K562 (cell line): ENCODE results near the gene CDCA7L. TPM values are rescaled to one million over a fixed set of nuclear protein-coding genes. Genes with fewer than 3 reads are reported as not detected.

Source experiments
- CBFA2T2 ChIP-seq: fragments of 450-650 bp; conservative IDR thresholded peaks from 2 replicates; pipeline ENCODE4 v1.6.1; 2017; ENCODE audit warnings: mild to moderate bottlenecking
- CBFA2T3 ChIP-seq: fragments of 450-650 bp; IDR thresholded peaks from 2 replicates; pipeline ENCODE4 v1.6.1; 2017
- CBX1 ChIP-seq: sonication (generic); IDR thresholded peaks from 2 replicates; pipeline ENCODE4 v1.6.1; 2016; ENCODE audit warnings: antibody characterized with exemption, low read depth, mild to moderate bottlenecking
- CBX8 ChIP-seq: fragments of 200-600 bp; sonication (generic); IDR thresholded peaks from 2 replicates; pipeline ENCODE4 v1.6.1; 2012; ENCODE audit warnings: borderline replicate concordance, mixed run types, low read depth, mild to moderate bottlenecking, moderate library complexity, mixed read lengths, low read length, control low read depth, inconsistent platforms; ENCODE audit not compliant: poor library complexity, severe bottlenecking; ENCODE audit errors: extremely low read depth
- CC2D1A ChIP-seq: fragments of 450-650 bp; IDR thresholded peaks from 2 replicates; pipeline ENCODE4 v1.6.1; 2017; ENCODE audit warnings: mild to moderate bottlenecking
- ETV6 ChIP-seq, 3 experiments: fragments of 150-350 bp in 1 of 3; sonication (generic) in 1 of 3; formaldehyde crosslinking in 1 of 3; IDR thresholded peaks; 2 replicates each; pipeline versions ENCODE4 v1.6.1 to v1.8.0; 2014 to 2022; ENCODE audit warnings: borderline replicate concordance in 2 of 3, low read depth in 2 of 3, antibody characterized with exemption in 1 of 3, low read length in 1 of 3, mild to moderate bottlenecking in 1 of 3, missing genetic modification reagents in 1 of 3
- HDAC1 ChIP-seq, 2 experiments: fragments of 450-650 bp; IDR thresholded peaks; 2 replicates each; pipeline ENCODE4 v1.6.1; 2016 to 2017; ENCODE audit warnings: inconsistent platforms in 1 of 2, mild to moderate bottlenecking in 1 of 2, moderate library complexity in 1 of 2
- KDM1A ChIP-seq, 2 experiments: fragments of 450-650 bp; IDR thresholded peaks; 2 replicates each; pipeline ENCODE4 v1.6.1; 2016; ENCODE audit warnings: mild to moderate bottlenecking in 2 of 2
- MECOM ChIP-seq: fragments of 250-450 bp; sonication (Bioruptor Pico); IDR thresholded peaks from 2 replicates; pipeline ENCODE4 v1.8.0; 2022; ENCODE audit warnings: inconsistent platforms
- NUFIP1 ChIP-seq: fragments of 450-650 bp; IDR thresholded peaks from 2 replicates; pipeline ENCODE4 v1.6.1; 2018; ENCODE audit not compliant: partially characterized antibody
- PCBP1 ChIP-seq: fragments of 200-400 bp; formaldehyde crosslinking; IDR thresholded peaks from 2 replicates; pipeline ENCODE4 v1.6.1; 2018; ENCODE audit warnings: mild to moderate bottlenecking, low read depth, low read length; ENCODE audit not compliant: poor library complexity, severe bottlenecking
- PTRF ChIP-seq: fragments of 450-650 bp; IDR thresholded peaks from 2 replicates; pipeline ENCODE4 v1.6.1; 2016; ENCODE audit warnings: mild to moderate bottlenecking, missing genetic modification characterization, missing compliant biosample characterization
- RAD21 ChIP-seq, 2 experiments: fragments of 250-450 bp in 1 of 2; fragments of 450-650 bp in 1 of 2; sonication (Bioruptor Pico) in 1 of 2; formaldehyde crosslinking in 1 of 2; IDR thresholded peaks in 1 of 2; conservative IDR thresholded peaks in 1 of 2; 2 replicates each; pipeline versions ENCODE4 v1.4.0 to v1.8.0; 2020 to 2022; ENCODE audit warnings: mild to moderate bottlenecking in 2 of 2, moderate library complexity in 1 of 2
- SMAD2 ChIP-seq: fragments of 150-350 bp; IDR thresholded peaks from 2 replicates; pipeline ENCODE4 v1.6.1; 2014; ENCODE audit warnings: low read depth, mild to moderate bottlenecking, low read length
- ZFPM2 ChIP-seq: fragments of 250-450 bp; sonication (Bioruptor Pico); IDR thresholded peaks from 2 replicates; pipeline ENCODE4 v1.5.1; 2022; ENCODE audit warnings: mild to moderate bottlenecking
- ZNF143 ChIP-seq: sonication (generic); formaldehyde crosslinking; IDR thresholded peaks from 2 replicates; pipeline ENCODE4 v1.9.0; 2022; ENCODE audit warnings: mild to moderate bottlenecking, missing genetic modification reagents
- ZNF224 ChIP-seq: sonication (generic); formaldehyde crosslinking; IDR thresholded peaks from 2 replicates; pipeline ENCODE4 v1.8.0; 2022; ENCODE audit warnings: mild to moderate bottlenecking, missing genetic modification reagents
- ZNF778 ChIP-seq: fragments of 450-650 bp; formaldehyde crosslinking; IDR thresholded peaks from 2 replicates; pipeline ENCODE4 v1.4.0; 2020; ENCODE audit warnings: mild to moderate bottlenecking, moderate library complexity
- polyA plus RNA-seq, 8 experiments: library from polyadenylated mRNA; depleted of rRNA in 4 of 8; stranded (reverse) in 5 of 8; unstranded in 3 of 8; fragments of >200 nt; fragmentation: Nextera tagmentation in 2 of 8; fragmentation: Illumina TruSeq in 1 of 8; extraction: Ambion mirVana in 2 of 8; extraction: Trizol in 1 of 8; gene quantifications; 2 replicates each; pipeline versions ENCODE4 v1.2.1 to v1.2.3, GENCODE V29; 2011 to 2014; ENCODE audit warnings: inconsistent platforms in 1 of 8, missing spikeins in 1 of 8
- total RNA-seq, 7 experiments: library from RNA; depleted of rRNA in 6 of 7; stranded (reverse); fragments of >200 nt in 6 of 7; fragmentation: Illumina TruSeq in 2 of 7; extraction: Trizol in 2 of 7; gene quantifications; 2 replicates each; pipeline versions ENCODE4 v1.2.1 to v1.2.3, GENCODE V29; 2011 to 2021; ENCODE audit warnings: low replicate concordance in 1 of 7
- TF ChIP-seq, protein P1 (sequence below), 2 experiments: fragments of 450-650 bp in 1 of 2; IDR thresholded peaks; 2 replicates each; pipeline ENCODE4 v1.6.1; 2011 to 2017; ENCODE audit warnings: low read depth in 2 of 2, antibody characterized with exemption in 1 of 2, borderline replicate concordance in 1 of 2, low read length in 1 of 2, mild to moderate bottlenecking in 1 of 2, mixed read lengths in 1 of 2; ENCODE audit not compliant: control insufficient read depth in 1 of 2
- TF ChIP-seq, protein P2 (sequence below): fragments of 200-800 bp; sonication (Bioruptor generic); IDR thresholded peaks from 2 replicates; pipeline ENCODE4 v1.6.1; 2016; ENCODE audit warnings: missing genetic modification characterization, missing compliant biosample characterization

The CDCA7L gene
- total and polyA plus RNA-seq, 9 of the 15 experiments (the other 6 are each of a cell fraction or from before 2014, with no cell fraction given), result 1.9 to 32.4 (median 3.1) TPM

DNA sequence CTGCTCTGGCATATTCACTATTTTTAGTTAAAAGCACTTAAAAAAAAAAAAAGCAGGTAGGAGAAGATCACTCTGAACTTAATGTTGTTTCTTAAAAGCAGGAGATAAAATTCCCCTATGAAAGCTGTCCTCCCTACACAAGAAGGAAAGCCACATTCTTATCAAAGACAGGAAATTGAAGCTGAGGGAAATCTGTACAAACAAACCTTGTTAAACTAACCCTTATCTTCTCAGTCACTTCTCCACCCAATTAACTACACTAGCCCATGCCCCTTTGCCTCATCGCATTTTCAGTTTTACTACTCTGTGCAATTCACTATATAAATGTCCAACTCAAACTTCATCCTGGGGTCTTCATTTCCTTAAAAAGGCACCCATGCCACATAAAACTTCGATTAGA lies 2.7 kb upstream of the CDCA7L start (continued):
- TF ChIP-seq PTRF (no peak), ZNF778 (CRISPR knock-in tag) (no peak), HDAC1 (IDR thresholded peaks at IDR 0.05) (0 out of 4 replicates have a peak, but pooled peaks of 1 of the 2 experiments have one; percentile 22), ZNF224 (CRISPR knock-in tag) (no peak), CBX1 (no peak), ETV6 (IDR thresholded peaks at IDR 0.05; ENCODE audit: borderline replicate concordance in 1 of 2, low read depth in 2 of 2, low read length in 1 of 2) (no peak), ETV6 (CRISPR knock-in tag; IDR thresholded peaks at IDR 0.05; ENCODE audit: borderline replicate concordance) (no peak), KDM1A (IDR thresholded peaks at IDR 0.05) (peak; percentile 48 to 57; a peak in 3 of 4 replicates), ZNF143 (CRISPR knock-in tag) (no peak), CBFA2T2 (peak; percentile 41; the same call in 1 of the 2 replicates), RAD21 (CRISPR knock-in tag; conservative IDR thresholded peaks at IDR 0.05 in 1 of 2, IDR thresholded peaks at IDR 0.05 in 1 of 2) (no peak), ZFPM2 (CRISPR knock-in tag) (no peak), PCBP1 (no peak), CBFA2T3 (peak; percentile 67), CC2D1A (no peak), MECOM (CRISPR knock-in tag) (no peak), NUFIP1 (no peak), CBX8 (no peak), SMAD2 (no peak)
- TF ChIP-seq, protein P1, sequence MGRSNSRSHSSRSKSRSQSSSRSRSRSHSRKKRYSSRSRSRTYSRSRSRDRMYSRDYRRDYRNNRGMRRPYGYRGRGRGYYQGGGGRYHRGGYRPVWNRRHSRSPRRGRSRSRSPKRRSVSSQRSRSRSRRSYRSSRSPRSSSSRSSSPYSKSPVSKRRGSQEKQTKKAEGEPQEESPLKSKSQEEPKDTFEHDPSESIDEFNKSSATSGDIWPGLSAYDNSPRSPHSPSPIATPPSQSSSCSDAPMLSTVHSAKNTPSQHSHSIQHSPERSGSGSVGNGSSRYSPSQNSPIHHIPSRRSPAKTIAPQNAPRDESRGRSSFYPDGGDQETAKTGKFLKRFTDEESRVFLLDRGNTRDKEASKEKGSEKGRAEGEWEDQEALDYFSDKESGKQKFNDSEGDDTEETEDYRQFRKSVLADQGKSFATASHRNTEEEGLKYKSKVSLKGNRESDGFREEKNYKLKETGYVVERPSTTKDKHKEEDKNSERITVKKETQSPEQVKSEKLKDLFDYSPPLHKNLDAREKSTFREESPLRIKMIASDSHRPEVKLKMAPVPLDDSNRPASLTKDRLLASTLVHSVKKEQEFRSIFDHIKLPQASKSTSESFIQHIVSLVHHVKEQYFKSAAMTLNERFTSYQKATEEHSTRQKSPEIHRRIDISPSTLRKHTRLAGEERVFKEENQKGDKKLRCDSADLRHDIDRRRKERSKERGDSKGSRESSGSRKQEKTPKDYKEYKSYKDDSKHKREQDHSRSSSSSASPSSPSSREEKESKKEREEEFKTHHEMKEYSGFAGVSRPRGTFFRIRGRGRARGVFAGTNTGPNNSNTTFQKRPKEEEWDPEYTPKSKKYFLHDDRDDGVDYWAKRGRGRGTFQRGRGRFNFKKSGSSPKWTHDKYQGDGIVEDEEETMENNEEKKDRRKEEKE (IDR thresholded peaks at IDR 0.05; ENCODE audit: borderline replicate concordance in 1 of 2, control insufficient read depth in 1 of 2, low read depth in 2 of 2, low read length in 1 of 2), result no peak
- TF ChIP-seq, protein P2, sequence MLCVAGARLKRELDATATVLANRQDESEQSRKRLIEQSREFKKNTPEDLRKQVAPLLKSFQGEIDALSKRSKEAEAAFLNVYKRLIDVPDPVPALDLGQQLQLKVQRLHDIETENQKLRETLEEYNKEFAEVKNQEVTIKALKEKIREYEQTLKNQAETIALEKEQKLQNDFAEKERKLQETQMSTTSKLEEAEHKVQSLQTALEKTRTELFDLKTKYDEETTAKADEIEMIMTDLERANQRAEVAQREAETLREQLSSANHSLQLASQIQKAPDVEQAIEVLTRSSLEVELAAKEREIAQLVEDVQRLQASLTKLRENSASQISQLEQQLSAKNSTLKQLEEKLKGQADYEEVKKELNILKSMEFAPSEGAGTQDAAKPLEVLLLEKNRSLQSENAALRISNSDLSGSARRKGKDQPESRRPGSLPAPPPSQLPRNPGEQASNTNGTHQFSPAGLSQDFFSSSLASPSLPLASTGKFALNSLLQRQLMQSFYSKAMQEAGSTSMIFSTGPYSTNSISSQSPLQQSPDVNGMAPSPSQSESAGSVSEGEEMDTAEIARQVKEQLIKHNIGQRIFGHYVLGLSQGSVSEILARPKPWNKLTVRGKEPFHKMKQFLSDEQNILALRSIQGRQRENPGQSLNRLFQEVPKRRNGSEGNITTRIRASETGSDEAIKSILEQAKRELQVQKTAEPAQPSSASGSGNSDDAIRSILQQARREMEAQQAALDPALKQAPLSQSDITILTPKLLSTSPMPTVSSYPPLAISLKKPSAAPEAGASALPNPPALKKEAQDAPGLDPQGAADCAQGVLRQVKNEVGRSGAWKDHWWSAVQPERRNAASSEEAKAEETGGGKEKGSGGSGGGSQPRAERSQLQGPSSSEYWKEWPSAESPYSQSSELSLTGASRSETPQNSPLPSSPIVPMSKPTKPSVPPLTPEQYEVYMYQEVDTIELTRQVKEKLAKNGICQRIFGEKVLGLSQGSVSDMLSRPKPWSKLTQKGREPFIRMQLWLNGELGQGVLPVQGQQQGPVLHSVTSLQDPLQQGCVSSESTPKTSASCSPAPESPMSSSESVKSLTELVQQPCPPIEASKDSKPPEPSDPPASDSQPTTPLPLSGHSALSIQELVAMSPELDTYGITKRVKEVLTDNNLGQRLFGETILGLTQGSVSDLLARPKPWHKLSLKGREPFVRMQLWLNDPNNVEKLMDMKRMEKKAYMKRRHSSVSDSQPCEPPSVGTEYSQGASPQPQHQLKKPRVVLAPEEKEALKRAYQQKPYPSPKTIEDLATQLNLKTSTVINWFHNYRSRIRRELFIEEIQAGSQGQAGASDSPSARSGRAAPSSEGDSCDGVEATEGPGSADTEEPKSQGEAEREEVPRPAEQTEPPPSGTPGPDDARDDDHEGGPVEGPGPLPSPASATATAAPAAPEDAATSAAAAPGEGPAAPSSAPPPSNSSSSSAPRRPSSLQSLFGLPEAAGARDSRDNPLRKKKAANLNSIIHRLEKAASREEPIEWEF (CRISPR knock-in tag), result no peak
